Activated CD4-positive, alpha-beta T cell treated with anti-CD3 and anti-CD28 coated beads, Interleukin-2, Interleukin-6, amounts not matched to agents 100 ng/mL and 50 ng/mL, durations not matched to agents 16 hours and 8 hours (primary cell): ENCODE data around the gene ANTXR2.
A peak's percentile ranks its signal among the peaks of the same experiment; 100 is the strongest.
"Not testable (repeated sequence)": the region's sequence is repeated elsewhere in the genome, so short reads cannot be mapped to it uniquely, and the experiment has no call there.

ENCODE experiments used
- DNase-seq: peaks from one replicate; pipeline ENCODE4 v3.0.0-alpha.2; 2020

The ANTXR2 gene

DNA sequence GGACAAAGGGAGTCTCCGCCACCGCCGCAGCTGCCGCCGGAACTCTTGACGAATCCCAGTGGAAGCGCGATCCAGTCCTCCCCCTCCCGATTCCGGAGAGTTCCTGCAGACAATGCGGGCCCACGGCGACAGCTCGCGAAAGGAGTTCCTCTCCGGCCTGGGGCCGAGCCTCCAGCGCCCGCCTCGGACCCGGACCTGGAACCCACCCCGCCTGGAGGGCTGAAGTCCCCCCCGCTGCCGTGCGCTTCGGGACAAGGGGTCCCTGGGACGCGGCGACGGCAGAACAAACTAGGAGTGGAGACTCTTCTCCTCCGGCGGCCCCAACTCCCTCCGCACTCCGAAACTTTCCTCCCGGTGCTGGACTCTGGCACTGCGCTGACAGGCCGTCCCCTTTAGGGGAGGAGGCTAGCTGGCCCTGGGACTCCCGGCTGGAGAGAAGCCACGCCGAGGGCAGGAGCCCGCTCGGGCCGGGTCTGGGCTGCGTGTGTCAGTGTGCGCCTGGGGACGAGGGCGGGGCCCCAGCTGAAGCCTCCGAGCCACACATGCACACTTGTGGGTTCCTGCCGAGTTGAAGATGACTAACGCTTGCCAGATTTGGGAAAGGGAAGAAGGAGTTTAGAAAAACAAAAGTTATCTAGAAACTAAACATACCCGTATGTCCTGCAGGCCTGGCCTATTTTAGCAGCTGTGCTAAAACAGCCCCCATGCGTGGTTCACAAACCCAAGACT, at the start of gene ANTXR2:
ANTXR2 (minus strand) TSS at position 486 of the 729 bp plus-strand sequence. CDS start 669 bp downstream, outside the sequence.
- DNase-seq = peak; percentile 92

DNA sequence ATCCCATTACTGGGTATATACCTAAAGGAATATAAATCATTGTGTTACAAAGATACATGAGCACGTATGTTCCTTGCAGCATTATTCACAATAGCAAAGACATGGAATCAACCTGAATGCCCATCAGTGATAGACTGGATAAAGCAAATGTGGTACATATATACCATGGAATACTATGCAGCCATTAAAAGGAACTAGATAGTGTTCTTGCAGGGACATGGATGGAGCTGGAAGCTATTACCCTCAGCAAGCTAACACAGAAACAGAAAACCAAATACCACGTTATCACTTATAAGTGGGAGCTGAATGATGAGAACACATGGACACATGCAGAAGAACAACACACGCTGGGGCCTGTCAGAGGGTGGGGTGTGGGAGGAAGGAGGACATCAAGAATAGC, 48.8 kb upstream of the ANTXR2 start:
- DNase-seq = not testable (repeated sequence)

GRCh38 chr4:80119620-80120019, 46.6 kb upstream of the ANTXR2 start:
- not testable (repeated sequence) for DNase-seq

GRCh38 chr4:80116516-80116915, 43.5 kb upstream of the ANTXR2 start:
- DNase-seq = no peak

- DNase-seq = no peak
These were observed 42.5 kb upstream of the ANTXR2 start for GRCh38 chr4:80115368-80116181.

DNA sequence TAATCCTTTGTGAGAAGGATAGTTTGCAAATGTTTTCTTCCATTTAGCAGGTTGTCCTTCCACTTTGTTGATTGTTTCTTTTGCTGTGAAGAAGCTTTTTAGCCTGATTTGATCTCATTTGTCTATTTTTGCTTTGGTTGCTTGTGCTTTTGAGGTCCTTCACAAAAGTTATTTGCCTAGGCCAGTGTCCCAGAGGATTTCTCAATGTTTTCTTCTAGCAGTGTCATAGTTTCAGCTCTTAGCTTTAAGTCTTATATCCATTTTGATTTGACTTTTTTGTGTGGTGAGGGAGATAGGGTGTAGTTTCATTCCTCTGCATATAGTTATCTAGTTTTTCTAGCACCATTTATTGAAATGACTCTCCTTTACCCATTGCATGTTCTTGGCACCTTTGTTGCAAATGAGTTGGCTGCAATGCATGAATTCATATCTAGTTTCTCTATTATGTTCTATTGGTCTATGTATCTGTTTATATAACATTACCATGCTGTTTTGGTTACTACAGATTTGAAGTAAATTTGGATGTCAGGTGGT, 41.8 kb upstream of the ANTXR2 start:
- DNase-seq = no peak

- DNase-seq = no peak
These were observed 40.6 kb upstream of the ANTXR2 start for GRCh38 chr4:80113615-80114014.

DNA sequence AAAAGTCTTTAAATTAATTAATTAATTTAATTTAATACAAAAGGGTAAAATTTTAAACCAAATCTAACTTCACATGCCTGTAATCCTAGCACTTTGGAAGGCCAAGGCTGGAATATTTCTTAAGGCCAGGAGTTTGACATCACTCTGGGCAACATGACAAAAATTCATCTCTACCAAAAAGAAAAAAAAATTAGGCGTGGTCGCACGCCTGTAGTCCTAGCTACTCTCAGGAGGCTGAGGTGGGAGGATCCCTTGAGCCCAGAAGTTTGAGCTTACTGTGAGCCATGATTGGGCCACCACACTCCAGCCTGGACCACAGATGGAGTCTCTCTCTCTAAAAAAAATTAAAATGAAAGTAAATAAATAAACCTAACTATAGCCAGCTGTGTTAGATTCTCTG, 39.2 kb upstream of the ANTXR2 start:
- DNase-seq = no peak

GRCh38 chr4:80111276-80111675, 38.2 kb upstream of the ANTXR2 start:
- no peak for DNase-seq

GRCh38 chr4:80107374-80107773, 34.3 kb upstream of the ANTXR2 start:
- DNase-seq = no peak

- no peak for DNase-seq
These were observed 31.9 kb upstream of the ANTXR2 start for GRCh38 chr4:80104927-80105326.

GRCh38 chr4:80103629-80104028, 30.6 kb upstream of the ANTXR2 start:
- DNase-seq = no peak

- DNase-seq = no peak
These were observed 28.7 kb upstream of the ANTXR2 start for GRCh38 chr4:80101792-80102116.

DNA sequence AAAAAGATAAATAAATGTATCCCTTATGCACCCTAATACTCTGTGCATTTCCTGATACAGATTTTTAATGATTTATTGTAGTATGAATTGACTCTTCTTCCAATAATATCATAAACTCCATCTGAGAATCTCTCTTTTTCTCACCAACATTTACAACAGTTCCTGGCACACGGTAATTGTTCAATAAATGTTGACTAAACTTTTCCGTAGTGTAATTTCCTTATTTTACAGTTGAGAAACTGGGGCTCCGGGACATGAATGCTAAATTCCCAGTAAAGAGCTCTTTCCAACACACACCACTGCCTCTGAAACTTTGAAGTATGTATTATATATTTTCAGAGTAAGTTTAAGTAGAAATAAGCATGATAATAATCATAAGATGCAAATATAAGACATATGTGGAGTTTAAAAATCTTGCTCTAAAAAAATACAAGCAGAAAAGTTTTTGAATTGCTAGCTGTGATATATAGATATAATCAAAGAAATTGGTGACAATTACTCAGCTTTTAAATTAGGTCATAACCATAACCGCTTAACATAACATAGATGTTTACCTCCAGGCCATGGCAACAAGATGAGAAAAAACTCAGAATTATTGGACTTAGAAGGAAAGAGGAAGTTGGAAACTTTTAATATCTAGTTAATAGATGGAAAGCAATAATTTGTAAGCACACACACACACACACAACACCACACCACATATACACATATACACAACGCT, 28.2 kb upstream of the ANTXR2 start:
- no peak for DNase-seq

GRCh38 chr4:80099671-80100070, 26.6 kb upstream of the ANTXR2 start:
- DNase-seq = no peak

DNA sequence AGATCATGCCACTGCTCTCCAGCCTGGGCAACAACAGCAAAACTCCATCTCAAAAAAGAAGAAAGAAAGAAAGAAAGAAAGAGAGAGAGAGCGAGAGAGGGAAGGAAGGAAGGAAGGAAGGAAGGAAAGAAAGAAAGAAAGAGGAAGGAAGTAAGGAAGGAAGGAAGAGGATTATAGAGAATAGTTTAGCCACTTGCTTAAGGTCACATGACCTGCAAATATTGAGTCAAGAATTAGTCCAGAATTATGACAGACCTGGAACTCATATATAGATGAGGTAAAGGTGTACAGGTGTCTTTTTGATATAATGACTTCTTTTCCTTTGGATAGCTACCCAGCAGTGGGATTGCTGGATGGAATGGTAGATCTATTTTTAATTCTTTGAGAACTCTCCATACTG, 25.6 kb upstream of the ANTXR2 start:
- no peak for DNase-seq

DNA sequence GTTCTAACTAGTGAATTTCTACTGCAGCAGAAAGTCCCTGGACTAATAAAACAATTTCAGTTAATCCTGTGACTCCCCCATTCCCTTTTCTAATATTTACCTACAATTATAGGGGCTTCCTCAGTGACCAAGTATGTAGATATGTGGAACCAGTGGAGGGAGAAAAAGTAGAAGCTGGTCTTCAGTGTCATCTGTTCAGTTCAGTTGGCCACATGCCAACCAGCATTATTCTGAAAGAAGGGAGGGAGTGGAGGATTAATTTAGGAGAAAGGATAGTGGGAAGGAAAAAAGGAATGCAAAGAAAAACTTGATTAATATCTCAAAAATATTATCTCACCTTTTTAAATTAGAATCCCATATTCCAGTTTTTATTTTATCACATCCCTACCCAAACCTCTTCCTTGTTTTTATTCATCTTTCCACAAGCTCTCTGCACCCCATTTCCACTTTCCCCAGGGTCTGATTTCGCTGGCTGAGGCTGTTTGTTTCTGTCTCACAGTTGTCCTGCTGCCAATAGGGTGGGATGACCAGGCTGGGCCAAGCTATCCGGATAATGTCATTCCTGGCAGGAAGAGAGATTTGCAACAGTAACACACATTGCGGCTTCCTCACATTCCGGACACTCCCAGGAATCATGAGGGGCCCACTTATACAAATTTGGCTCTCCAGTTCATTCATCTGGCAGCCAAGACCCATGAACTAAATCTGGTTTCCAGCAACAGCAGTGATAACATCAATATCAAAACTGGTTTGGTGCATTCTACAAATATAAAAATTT, 24.6 kb upstream of the ANTXR2 start:
- no peak for DNase-seq

DNA sequence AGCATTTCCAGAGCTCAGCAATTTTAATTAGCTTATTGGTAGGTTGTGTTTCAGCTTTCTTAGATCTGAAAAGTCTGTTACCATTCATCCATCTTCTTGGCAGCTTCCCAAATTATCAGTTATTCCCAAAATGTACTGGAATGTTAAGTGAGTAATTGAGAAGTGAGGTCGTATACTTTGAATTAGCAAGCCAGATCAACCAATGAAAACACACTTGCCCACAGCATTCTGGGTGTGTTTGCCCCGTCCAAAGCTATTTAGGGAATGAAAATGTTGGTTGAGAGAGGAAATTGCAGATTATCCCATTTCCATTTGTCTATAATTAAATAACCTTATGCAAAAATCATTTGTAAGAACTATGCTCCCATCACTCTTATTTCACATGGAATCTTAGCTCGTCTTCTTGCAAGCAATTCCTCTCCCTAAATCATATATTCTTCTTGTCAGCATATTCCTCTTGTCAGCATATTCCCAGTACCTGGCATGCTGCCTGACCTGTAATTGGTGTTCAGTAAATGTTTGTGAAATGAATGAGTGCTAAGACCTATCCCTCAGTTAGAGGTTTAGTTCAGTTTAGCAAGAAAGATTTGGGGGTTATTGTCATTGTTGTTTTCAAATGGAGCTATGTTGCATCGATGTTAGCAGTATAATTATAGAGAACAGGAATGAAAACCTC, 23.3 kb upstream of the ANTXR2 start:
- no peak for DNase-seq

DNA sequence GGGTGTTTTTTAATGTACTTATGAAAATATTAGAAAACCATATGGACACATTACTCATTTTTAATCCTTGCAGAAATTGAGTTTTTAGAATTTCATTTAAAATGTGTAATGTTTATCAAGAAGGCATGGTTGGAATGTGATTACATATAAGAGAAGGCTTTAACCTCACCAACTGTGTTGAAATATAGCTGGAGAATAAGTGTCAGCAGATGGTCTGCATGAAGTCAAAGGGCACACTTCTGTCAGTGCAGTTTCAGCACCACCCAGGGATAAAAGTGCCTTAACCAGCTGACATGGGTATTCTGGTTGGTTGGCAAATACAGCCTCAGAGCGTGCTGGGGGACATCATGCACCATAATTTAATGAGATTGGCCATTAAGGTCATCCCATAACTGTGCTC, 21.2 kb upstream of the ANTXR2 start:
- no peak for DNase-seq

- no peak for DNase-seq
These were observed 20.5 kb upstream of the ANTXR2 start for GRCh38 chr4:80093563-80093962.

- no peak for DNase-seq
These were observed 19.8 kb upstream of the ANTXR2 start for GRCh38 chr4:80092847-80093246.

GRCh38 chr4:80092088-80092487, 19.1 kb upstream of the ANTXR2 start:
- DNase-seq = peak; percentile 54
